GM12878 (cell line): ENCODE results near the gene CD244. TPM values are rescaled to one million over a fixed set of nuclear protein-coding genes. Genes with fewer than 3 reads are reported as not detected.
"Not testable (repeated sequence)": the region's sequence is repeated elsewhere in the genome, so short reads cannot be mapped to it uniquely, and the experiment has no call there.

Source experiments
- ATAC-seq: fragments of 200-7000 bp; cut with Tn5 transposase; 3 replicates; pipeline ENCODE4 v1.9.1; 2020; ENCODE audit warnings: mild to moderate bottlenecking, moderate library complexity
- BruUV-seq: library from RNA; stranded (reverse); fragments of 400-500 nt; replicated peaks from 2 replicates; lab custom pipeline; 2021; lab: Mats Ljungman, UMichigan
- CTCF ChIA-PET: fragments of 300-600 bp; sonication (Branson Sonifier 250); formaldehyde crosslinking; extraction: SDS; loops from one replicate; lab custom pipeline; 2021; ENCODE audit warnings: inconsistent platforms; lab: Yijun Ruan, JAX
- POLR2A ChIA-PET: fragments of 350-600 bp; formaldehyde crosslinking; extraction: SDS; loops from one replicate; lab custom pipeline; 2021; ENCODE audit warnings: inconsistent platforms; lab: Charles Lee
- RAD21 ChIA-PET: fragments of 300-600 bp; sonication (Branson Sonifier 250); formaldehyde crosslinking; loops from one replicate; lab custom pipeline; 2023; ENCODE audit warnings: antibody characterized with exemption; ENCODE audit not compliant: unreplicated experiment; lab: Charles Lee
- SMC1A ChIA-PET: fragments of 300-600 bp; sonication (Branson Sonifier 250); formaldehyde crosslinking; loops from one replicate; lab custom pipeline; 2023; ENCODE audit not compliant: unreplicated experiment, uncharacterized antibody; lab: Charles Lee
- DNase-seq: peaks from one replicate; pipeline ENCODE4 v3.0.0-alpha.2; 2011; ENCODE audit warnings: low read depth, low spot score
- FAIRE-seq: peaks from 3 replicates; lab custom pipeline; 2011; peaks lifted over from hg19 to GRCh38; lab: Jason Lieb, UNC
- H2AFZ ChIP-seq: 2 replicates; pipeline ENCODE4 v1.6.0; 2011; ENCODE audit warnings: low read depth, low read length, control low read depth; ENCODE audit not compliant: control insufficient read depth
- H3K27ac ChIP-seq: 2 replicates; pipeline ENCODE4 v1.5.1; 2011; ENCODE audit warnings: control low read depth; ENCODE audit not compliant: control insufficient read depth, insufficient read depth
- H3K27me3 ChIP-seq, 2 experiments: replicated peaks in 1 of 2; 2 replicates each; pipeline versions ENCODE4 v1.6.0 to v1.6.1; 2011; ENCODE audit warnings: low read length in 1 of 2; ENCODE audit not compliant: control insufficient read depth in 2 of 2, insufficient read depth in 2 of 2
- H3K36me3 ChIP-seq, 2 experiments: 2 replicates each; pipeline ENCODE4 v1.5.1; 2011; ENCODE audit warnings: low read length in 1 of 2; ENCODE audit not compliant: control insufficient read depth in 2 of 2, insufficient read depth in 2 of 2
- H3K4me1 ChIP-seq: 2 replicates; pipeline ENCODE4 v1.6.1; 2011; ENCODE audit warnings: mild to moderate bottlenecking, low read length, moderate library complexity, mixed read lengths; ENCODE audit not compliant: control insufficient read depth, insufficient read depth
- H3K4me2 ChIP-seq: 2 replicates; pipeline ENCODE4 v1.6.0; 2011; ENCODE audit warnings: control low read depth; ENCODE audit not compliant: control insufficient read depth, insufficient read depth
- H3K4me3 ChIP-seq: fragments of 200-600 bp; sonication (generic); 2 replicates; pipeline ENCODE4 v1.5.1; 2016
- H3K79me2 ChIP-seq: 2 replicates; pipeline ENCODE4 v1.6.0; 2011; ENCODE audit warnings: low read length; ENCODE audit not compliant: control insufficient read depth, insufficient read depth
- H3K9ac ChIP-seq: 2 replicates; pipeline ENCODE4 v1.8.0; 2011; ENCODE audit warnings: low read length, control low read depth, mixed read lengths; ENCODE audit not compliant: control insufficient read depth, insufficient read depth
- H3K9me3 ChIP-seq: replicated peaks from 3 replicates; pipeline ENCODE4 v1.5.1; 2011; ENCODE audit warnings: mild to moderate bottlenecking, low read length; ENCODE audit not compliant: control insufficient read depth, insufficient read depth
- H4K20me1 ChIP-seq: 2 replicates; pipeline ENCODE4 v1.6.0; 2011; ENCODE audit not compliant: control insufficient read depth, insufficient read depth
- ASH2L ChIP-seq: fragments of 300-600, 200-600 bp; sonication (generic); IDR thresholded peaks from 2 replicates; pipeline ENCODE4 v1.6.1; 2017; ENCODE audit warnings: low read depth, mild to moderate bottlenecking, borderline replicate concordance
- CBX3 ChIP-seq: fragments of 200-600 bp; sonication (generic); IDR thresholded peaks from 2 replicates; pipeline ENCODE4 v1.6.1; 2016; ENCODE audit warnings: low read depth, borderline replicate concordance
- CREB1 ChIP-seq: IDR thresholded peaks from 2 replicates; pipeline ENCODE4 v1.6.1; 2012; ENCODE audit warnings: low read depth, mild to moderate bottlenecking, inconsistent platforms
- CREM ChIP-seq: IDR thresholded peaks from 2 replicates; pipeline ENCODE4 v1.6.1; 2014; ENCODE audit warnings: antibody characterized with exemption, low read depth
- EED ChIP-seq: sonication (generic); IDR thresholded peaks from 2 replicates; pipeline ENCODE4 v1.6.1; 2016; ENCODE audit warnings: antibody characterized with exemption, low read depth
- ESRRA ChIP-seq: IDR thresholded peaks from 2 replicates; pipeline ENCODE4 v1.6.1; 2012; ENCODE audit warnings: mild to moderate bottlenecking, low read length, improper control_type of control experiment
- KDM1A ChIP-seq: fragments of 200-600 bp; sonication (generic); IDR thresholded peaks from 2 replicates; pipeline ENCODE4 v1.6.1; 2016; ENCODE audit warnings: borderline replicate concordance
- NFIC ChIP-seq: IDR thresholded peaks from 2 replicates; pipeline ENCODE4 v1.6.1; 2012; ENCODE audit warnings: low read depth, mild to moderate bottlenecking, inconsistent platforms, low read length, moderate library complexity
- NR2C2 ChIP-seq: IDR thresholded peaks from 2 replicates; pipeline ENCODE4 v1.6.1; 2011; ENCODE audit warnings: borderline replicate concordance, low read depth; ENCODE audit not compliant: control insufficient read depth, insufficient read length
- PML ChIP-seq: IDR thresholded peaks from 2 replicates; pipeline ENCODE4 v1.6.1; 2012; ENCODE audit warnings: low read length, inconsistent platforms
- RAD21 ChIP-seq: IDR thresholded peaks from 2 replicates; pipeline ENCODE4 v1.6.1; 2011; ENCODE audit warnings: mild to moderate bottlenecking, low read depth, low read length, moderate library complexity; ENCODE audit not compliant: insufficient read depth
- SMAD1 ChIP-seq: fragments of 450-650 bp; IDR thresholded peaks from 2 replicates; pipeline ENCODE4 v1.6.1; 2018; ENCODE audit warnings: mild to moderate bottlenecking, low read depth; ENCODE audit not compliant: partially characterized antibody
- SUPT20H ChIP-seq: IDR thresholded peaks from 2 replicates; pipeline ENCODE4 v1.6.1; 2011; ENCODE audit warnings: low read depth, mild to moderate bottlenecking, low read length, moderate library complexity, borderline replicate concordance; ENCODE audit not compliant: control insufficient read depth
- TCF7 ChIP-seq: IDR thresholded peaks from 2 replicates; pipeline ENCODE4 v1.6.1; 2014; ENCODE audit warnings: antibody characterized with exemption, borderline replicate concordance
- ZNF207 ChIP-seq: fragments of 450-650 bp; IDR thresholded peaks from 2 replicates; pipeline ENCODE4 v1.6.1; 2014; ENCODE audit warnings: antibody characterized with exemption, mild to moderate bottlenecking, borderline replicate concordance
- WGBS: methylation state at CpG from one replicate; pipeline ENCODE4 v1.1.6; 2016; ENCODE audit warnings: low lambda C conversion rate; ENCODE audit not compliant: insufficient replicate concordance, insufficient coverage; ENCODE audit errors: missing lambda C conversion rate; 5-methylcytosine and 5-hydroxymethylcytosine counted together
- in situ Hi-C: fragments of 300-500 bp; cut with MboI; formaldehyde crosslinking; loops from 9 replicates; pipeline ENCODE4 v1.14.3; 2018; ENCODE audit warnings: mixed read lengths
- intact Hi-C: fragments of 100-400 bp; cut with micrococcal nuclease; formaldehyde crosslinking; loops from one replicate; pipeline ENCODE4 v1.14.2; 2022; ENCODE audit not compliant: unreplicated experiment
- polyA plus RNA-seq, 11 experiments: library from polyadenylated mRNA; depleted of rRNA in 4 of 11; unstranded in 6 of 11; stranded (reverse) in 5 of 11; fragments of >200 nt; fragmentation: Nextera tagmentation in 4 of 11; fragmentation: Illumina TruSeq in 1 of 11; extraction: Ambion mirVana in 4 of 11; extraction: Trizol in 1 of 11; gene quantifications; 1 replicate in 1 of 11; 2 replicates in 10 of 11; pipeline versions ENCODE4 v1.2.1 to v1.2.3, GENCODE V29; 2011 to 2016; ENCODE audit warnings: inconsistent platforms in 2 of 11, missing spikeins in 2 of 11, low read depth in 1 of 11
- total RNA-seq, 4 experiments: library from RNA; depleted of rRNA in 3 of 4; stranded (reverse); fragments of >200 nt in 3 of 4; fragmentation: Illumina TruSeq in 1 of 4; extraction: Trizol in 1 of 4; gene quantifications; 2 replicates each; pipeline versions ENCODE4 v1.2.1 to v1.2.3, GENCODE V29; 2013 to 2021

CD244 gene
- total and polyA plus RNA-seq, 10 of the 15 experiments (the other 5 are each of a cell fraction or from before 2014, with no cell fraction given): 0.24 to 13.6 (median 0.73) TPM

- H3K9me3 ChIP-seq, H3K79me2 ChIP-seq, FAIRE-seq, in situ Hi-C loops, H2AFZ ChIP-seq, H3K9ac ChIP-seq, H3K4me3 ChIP-seq, DNase-seq, ATAC-seq, H3K27me3 ChIP-seq, H3K36me3 ChIP-seq, H4K20me1 ChIP-seq, intact Hi-C loops, POLR2A ChIA-PET: not testable (repeated sequence)
- CTCF ChIA-PET: interaction anchor here (1.2 to 9.4 kb wide), 5 partner anchors 35 to 207 kb away, joined by 4 to 188 read pairs (median 12); no protein-coding TSS in a partner anchor
- WGBS: 92% methylated on average over 24 of the region's 25 CpGs
- SMC1A ChIA-PET: interaction anchor here (1.1 to 4.6 kb wide), 2 partner anchors 13 to 48 kb away, joined by 4 to 60 read pairs; no protein-coding TSS in a partner anchor
- RAD21 ChIA-PET: interaction anchor here (8.9 kb wide), 1 partner anchor 51 kb away, joined by 193 read pairs; no protein-coding TSS in a partner anchor
- H3K27ac ChIP-seq: peak overlapping the region; percentile 57; the same call in 1 of the 2 replicates
- peaks cover 23% of the 10 kb centered on the region for H3K4me1 ChIP-seq
- TSS peak; percentile 91 for BruUV-seq
- peak overlapping the region; percentile 32 for H3K4me2 ChIP-seq
Observed at GRCh38 chr1:160782988-160783765, 79.5 kb downstream of the CD244 start.

- Histone ChIP-seq H3K9me3 (no peaks in the 10 kb centered on the region), H3K4me1 (peaks cover 23% of the 10 kb centered on the region), H3K79me2 (no peaks in the 10 kb centered on the region), H3K9ac (0 out of 2 replicates have a peak overlapping the region, but pooled peaks have one; percentile 1), H3K27ac (peak overlapping the region; percentile 67), H4K20me1 (no peaks in the 10 kb centered on the region), H3K27me3 (no peaks in the 10 kb centered on the region), H3K4me2 (peak overlapping the region; percentile 32), H3K36me3 (no peaks in the 10 kb centered on the region), H3K4me3 (no peak overlapping the region), H2AFZ (peak overlapping the region; percentile 49)
- RAD21 ChIA-PET: interaction anchor here (0.7 to 10.8 kb wide), 25 partner anchors 8 to 316 kb away, joined by 3 to 193 read pairs (median 6); partner anchors contain the start of genes CD244, ITLN2, LY9 and SLAMF7
- CTCF ChIA-PET: interaction anchor here (0.6 to 10.9 kb wide), 35 partner anchors 8 to 315 kb away, joined by 3 to 247 read pairs (median 5); partner anchors contain the start of genes CD244, ITLN2, LY9 and SLAMF1
- peak; percentile 88 for DNase-seq
- BruUV-seq: TSS peak; percentile 33
- peak; percentile 92 for ATAC-seq
- in situ Hi-C loops: no loop called here
- intact Hi-C loops: loop anchor here (1.0 kb wide), 1 partner anchor 48 kb away; no protein-coding TSS in a partner anchor
- WGBS: 18% methylated on average over 9 of the region's 9 CpGs
- SMC1A ChIA-PET: interaction anchor here (0.6 to 10.8 kb wide), 21 partner anchors 9 to 171 kb away, joined by 3 to 143 read pairs (median 5); partner anchors contain the start of genes CD244, ITLN2 and LY9
- peak; percentile 86 for FAIRE-seq
- POLR2A ChIA-PET: interaction anchor here (0.5 to 2.7 kb wide), 17 partner anchors 8 to 356 kb away, joined by 3 to 20 read pairs (median 4); partner anchors contain the start of genes CD244 and LY9
- TF ChIP-seq ASH2L (no peak), CBX3 (no peak), RAD21 (no peak), CREB1 (peak; percentile 55; the same call in 1 of the 2 replicates), ESRRA (no peak), SMAD1 (no peak), EED (peak; percentile 100), ZNF207 (no peak), TCF7 (no peak; the same call in 1 of the 2 replicates), NFIC (peak; percentile 78), PML (no peak), NR2C2 (no peak), KDM1A (0 out of 2 replicates have a peak, but pooled peaks have one; percentile 38), SUPT20H (no peak), CREM (peak; percentile 74)
Observed at GRCh38 chr1:160781914-160782689, 80.6 kb downstream of the CD244 start.
